ENCODE results near the gene OMP. TPM values are rescaled to one million over a fixed set of nuclear protein-coding genes. Genes with fewer than 3 reads are reported as not detected.

OMP gene
- total RNA-seq, 1 donor from 2014 or later = not detected

DNA sequence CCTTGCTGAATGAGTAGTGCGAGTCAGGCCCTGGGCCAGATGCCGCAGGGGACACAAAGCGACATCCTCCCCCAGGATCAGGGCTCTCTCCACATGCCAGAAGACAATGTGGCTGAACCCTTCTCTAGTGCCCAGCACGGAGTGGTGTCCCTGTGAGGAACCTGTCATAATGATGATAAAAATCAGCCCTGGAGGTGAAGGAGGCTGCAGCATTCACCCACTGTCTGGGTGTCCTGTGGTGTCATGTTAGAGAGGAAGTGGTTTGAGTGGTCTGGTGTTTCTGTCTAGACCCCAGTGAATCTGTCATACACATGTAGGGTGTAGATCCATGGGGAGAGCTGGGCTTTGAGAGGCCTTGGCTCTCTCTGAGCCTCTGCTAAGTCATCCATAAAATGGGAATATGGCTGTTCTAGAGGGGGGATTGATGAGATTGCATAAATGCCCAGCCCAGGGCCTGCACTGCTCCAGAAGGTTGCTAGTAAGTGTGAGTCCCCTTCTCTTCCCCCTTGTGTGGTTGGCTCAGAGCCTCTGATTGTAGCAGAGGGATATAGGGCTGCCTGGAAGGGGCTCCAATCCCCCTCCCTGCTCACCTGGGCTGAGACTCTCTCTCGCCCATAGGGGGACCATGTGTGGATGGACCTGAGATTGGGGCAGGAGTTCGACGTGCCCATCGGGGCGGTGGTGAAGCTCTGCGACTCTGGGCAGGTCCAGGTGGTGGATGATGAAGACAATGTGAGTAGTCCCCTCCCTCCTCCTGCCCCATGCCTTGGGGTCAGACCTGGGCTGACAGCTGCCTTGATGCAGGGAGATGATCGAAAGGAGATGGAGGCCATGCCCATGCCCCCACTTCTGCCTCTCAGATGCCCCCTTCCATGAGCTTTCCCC lies 39.7 kb downstream of the OMP start:
- H3K36me3 Mint-ChIP-seq (ENCODE audit: unreplicated experiment) = no peaks in the 10 kb centered on the region
- no peaks in the 10 kb centered on the region for H3K9me3 Mint-ChIP-seq (ENCODE audit: unreplicated experiment)
- H3K4me1 Mint-ChIP-seq (ENCODE audit: unreplicated experiment) = peaks cover 12% of the 10 kb centered on the region
- H3K27me3 Mint-ChIP-seq (ENCODE audit: unreplicated experiment) = peaks cover 6% of the 10 kb centered on the region
- DNase-seq (ENCODE audit: extremely low spot score, unreplicated experiment) = no peak
- H3K27ac Mint-ChIP-seq (ENCODE audit: unreplicated experiment) = no peak overlapping the region
- TF ChIP-seq, protein P1, sequence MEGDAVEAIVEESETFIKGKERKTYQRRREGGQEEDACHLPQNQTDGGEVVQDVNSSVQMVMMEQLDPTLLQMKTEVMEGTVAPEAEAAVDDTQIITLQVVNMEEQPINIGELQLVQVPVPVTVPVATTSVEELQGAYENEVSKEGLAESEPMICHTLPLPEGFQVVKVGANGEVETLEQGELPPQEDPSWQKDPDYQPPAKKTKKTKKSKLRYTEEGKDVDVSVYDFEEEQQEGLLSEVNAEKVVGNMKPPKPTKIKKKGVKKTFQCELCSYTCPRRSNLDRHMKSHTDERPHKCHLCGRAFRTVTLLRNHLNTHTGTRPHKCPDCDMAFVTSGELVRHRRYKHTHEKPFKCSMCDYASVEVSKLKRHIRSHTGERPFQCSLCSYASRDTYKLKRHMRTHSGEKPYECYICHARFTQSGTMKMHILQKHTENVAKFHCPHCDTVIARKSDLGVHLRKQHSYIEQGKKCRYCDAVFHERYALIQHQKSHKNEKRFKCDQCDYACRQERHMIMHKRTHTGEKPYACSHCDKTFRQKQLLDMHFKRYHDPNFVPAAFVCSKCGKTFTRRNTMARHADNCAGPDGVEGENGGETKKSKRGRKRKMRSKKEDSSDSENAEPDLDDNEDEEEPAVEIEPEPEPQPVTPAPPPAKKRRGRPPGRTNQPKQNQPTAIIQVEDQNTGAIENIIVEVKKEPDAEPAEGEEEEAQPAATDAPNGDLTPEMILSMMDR (IDR thresholded peaks at IDR 0.05) = no peak
- no peak overlapping the region for H3K4me3 Mint-ChIP-seq (ENCODE audit: unreplicated experiment)

GRCh38 chr11:77143405-77144020 lies 40.9 kb downstream of the OMP start:
- Mint-ChIP-seq H3K9me3 (ENCODE audit: unreplicated experiment) (no peaks in the 10 kb centered on the region), H3K4me3 (ENCODE audit: unreplicated experiment) (no peak overlapping the region), H3K36me3 (ENCODE audit: unreplicated experiment) (no peaks in the 10 kb centered on the region), H3K27me3 (ENCODE audit: unreplicated experiment) (peaks cover 11% of the 10 kb centered on the region), H3K4me1 (ENCODE audit: unreplicated experiment) (peaks cover 12% of the 10 kb centered on the region), H3K27ac (ENCODE audit: unreplicated experiment) (no peak overlapping the region)
- TF ChIP-seq, protein P1 (IDR thresholded peaks at IDR 0.05) = no peak
- no peak for DNase-seq (ENCODE audit: extremely low spot score, unreplicated experiment)

- TF ChIP-seq, protein P1 (IDR thresholded peaks at IDR 0.05) = no peak
- Mint-ChIP-seq H3K27me3 (ENCODE audit: unreplicated experiment) (peaks cover 11% of the 10 kb centered on the region), H3K36me3 (ENCODE audit: unreplicated experiment) (no peaks in the 10 kb centered on the region), H3K4me1 (ENCODE audit: unreplicated experiment) (peaks cover 12% of the 10 kb centered on the region), H3K4me3 (ENCODE audit: unreplicated experiment) (no peak overlapping the region), H3K27ac (ENCODE audit: unreplicated experiment) (no peak overlapping the region), H3K9me3 (ENCODE audit: unreplicated experiment) (no peaks in the 10 kb centered on the region)
- DNase-seq (ENCODE audit: extremely low spot score, unreplicated experiment) = no peak
Observed at GRCh38 chr11:77144196-77144856, 41.7 kb downstream of the OMP start.

- Mint-ChIP-seq H3K27ac (ENCODE audit: unreplicated experiment) (no peak overlapping the region), H3K4me3 (ENCODE audit: unreplicated experiment) (no peak overlapping the region), H3K4me1 (ENCODE audit: unreplicated experiment) (peaks cover 7% of the 10 kb centered on the region), H3K36me3 (ENCODE audit: unreplicated experiment) (no peaks in the 10 kb centered on the region), H3K27me3 (ENCODE audit: unreplicated experiment) (peaks cover 11% of the 10 kb centered on the region), H3K9me3 (ENCODE audit: unreplicated experiment) (no peaks in the 10 kb centered on the region)
- TF ChIP-seq, protein P1 (IDR thresholded peaks at IDR 0.05) = no peak
- no peak for DNase-seq (ENCODE audit: extremely low spot score, unreplicated experiment)
Observed at GRCh38 chr11:77144857-77145428, 42.3 kb downstream of the OMP start.
